ENCODE data around the gene TUBA4A.

The TUBA4A gene

DNA sequence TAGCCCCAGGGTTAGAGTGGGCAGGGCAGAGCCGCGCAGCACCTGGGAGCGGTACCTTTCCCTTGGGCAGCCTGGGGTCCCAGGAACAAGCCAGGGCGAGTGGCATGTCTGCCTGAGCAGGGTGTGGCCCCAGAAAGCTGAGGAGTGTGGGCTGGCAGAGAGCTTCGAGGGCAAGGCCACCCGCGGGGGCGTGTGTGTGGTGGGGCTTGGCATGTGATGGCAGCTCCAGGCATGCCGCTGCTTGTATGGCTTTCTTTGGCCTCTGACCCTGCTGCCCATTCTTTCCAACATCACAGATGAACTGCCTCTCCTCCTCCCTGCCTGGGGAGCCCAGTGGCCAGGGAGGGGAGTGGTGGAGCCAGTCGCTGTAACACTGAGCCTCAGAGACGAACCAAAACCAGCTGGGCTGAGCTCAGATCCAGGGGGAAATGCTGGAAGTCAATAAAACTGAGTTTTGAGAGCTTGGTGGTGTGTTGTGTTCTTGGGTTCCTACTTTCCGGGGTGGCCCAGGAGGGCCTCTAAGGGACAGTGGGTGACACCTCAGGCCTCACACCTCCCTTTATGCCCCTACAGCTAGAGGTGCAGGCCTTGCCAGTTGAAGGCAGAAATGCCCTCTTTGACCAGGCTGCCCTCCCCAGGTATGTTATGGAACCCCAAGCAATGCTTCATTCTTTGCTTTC lies 32.9 kb upstream of the TUBA4A start:
- DNase-seq (ENCODE audit: low spot score), result no peak

DNA sequence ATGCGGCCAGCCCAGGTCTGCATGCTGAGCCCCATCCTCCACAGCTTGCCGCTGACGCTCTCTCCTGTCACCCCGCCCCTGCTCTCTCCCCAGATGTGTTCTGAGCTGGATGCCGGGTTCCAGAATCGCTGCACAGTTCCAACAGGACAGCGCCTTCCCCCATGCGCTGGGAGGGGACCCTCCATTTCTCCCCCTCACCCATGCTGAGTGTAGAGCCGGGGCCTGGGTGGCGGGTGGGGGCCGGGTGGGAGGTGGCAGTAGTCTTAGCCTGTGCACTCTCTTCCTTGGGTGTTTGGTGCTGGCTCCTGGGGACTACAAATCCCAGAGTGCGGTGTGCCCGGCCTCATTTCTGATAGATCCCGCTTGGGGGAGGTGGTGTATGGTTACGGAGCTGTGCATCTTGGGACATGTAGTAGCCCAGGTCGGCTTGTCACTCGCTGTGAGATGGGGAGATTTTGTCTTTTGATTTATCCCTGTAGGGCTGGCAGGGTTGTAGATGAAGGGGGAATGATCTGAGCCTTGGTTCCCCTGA lies 32.2 kb upstream of the TUBA4A start:
- DNase-seq (ENCODE audit: low spot score), result no peak

DNA sequence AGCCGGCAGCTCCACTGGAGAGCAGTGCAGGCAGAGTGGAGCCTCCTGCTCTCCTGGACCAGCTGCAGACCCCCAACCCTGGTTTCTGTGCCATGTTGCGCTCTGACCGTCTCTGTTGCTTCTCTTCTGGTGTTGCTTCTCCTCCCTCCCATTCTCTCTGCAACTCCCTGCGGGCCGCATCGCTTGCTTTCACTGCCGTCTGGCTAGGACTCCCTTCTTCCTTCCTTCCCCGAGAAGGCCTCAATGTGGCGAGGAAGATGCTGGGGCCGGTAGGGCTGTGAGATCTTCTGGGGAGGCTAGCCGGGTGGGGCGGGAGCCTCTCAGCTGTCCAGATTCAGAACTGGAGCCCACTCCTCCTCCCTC lies 31.6 kb upstream of the TUBA4A start:
- no peak for DNase-seq (ENCODE audit: low spot score)

DNA sequence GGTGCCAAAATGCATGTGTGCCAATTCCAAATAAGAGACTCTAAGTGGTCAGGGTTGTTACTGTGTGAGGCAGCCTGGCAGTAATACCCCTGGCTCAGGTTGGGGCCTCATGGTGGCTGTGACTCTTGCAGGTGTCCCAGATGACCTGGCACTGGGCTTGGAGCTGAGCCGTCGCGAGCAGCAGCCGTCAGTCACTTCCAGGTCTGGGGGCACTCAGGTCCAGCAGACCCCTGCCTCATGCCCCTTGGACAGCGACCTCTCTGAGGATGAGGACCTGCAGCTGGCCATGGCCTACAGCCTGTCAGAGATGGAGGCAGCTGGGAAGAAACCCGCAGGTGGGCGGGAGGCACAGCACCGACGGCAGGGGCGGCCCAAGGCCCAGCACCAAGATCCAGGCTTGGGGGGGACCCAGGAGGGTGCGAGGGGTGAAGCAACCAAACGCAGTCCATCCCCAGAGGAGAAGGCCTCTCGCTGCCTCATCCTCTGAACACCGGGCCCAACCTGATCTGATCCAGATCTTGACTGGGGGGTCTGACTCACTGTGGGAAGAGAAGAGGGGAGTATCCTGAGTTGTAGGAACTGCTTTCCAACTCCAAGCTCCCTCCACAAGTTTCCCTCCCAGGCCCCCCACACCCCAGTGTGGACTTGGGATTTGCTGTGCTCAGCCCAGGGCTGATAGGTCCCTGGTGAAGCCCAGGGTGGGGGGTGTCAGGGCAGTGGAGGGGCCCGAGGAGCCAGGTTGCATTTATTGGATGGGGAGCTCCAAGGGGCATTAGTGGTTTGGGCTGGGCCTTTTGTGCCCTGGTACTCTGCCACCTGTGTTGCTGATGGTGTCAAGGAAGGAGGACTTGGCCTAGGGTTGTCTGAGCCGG lies 31.0 kb upstream of the TUBA4A start:
- DNase-seq (ENCODE audit: low spot score), result no peak

DNA sequence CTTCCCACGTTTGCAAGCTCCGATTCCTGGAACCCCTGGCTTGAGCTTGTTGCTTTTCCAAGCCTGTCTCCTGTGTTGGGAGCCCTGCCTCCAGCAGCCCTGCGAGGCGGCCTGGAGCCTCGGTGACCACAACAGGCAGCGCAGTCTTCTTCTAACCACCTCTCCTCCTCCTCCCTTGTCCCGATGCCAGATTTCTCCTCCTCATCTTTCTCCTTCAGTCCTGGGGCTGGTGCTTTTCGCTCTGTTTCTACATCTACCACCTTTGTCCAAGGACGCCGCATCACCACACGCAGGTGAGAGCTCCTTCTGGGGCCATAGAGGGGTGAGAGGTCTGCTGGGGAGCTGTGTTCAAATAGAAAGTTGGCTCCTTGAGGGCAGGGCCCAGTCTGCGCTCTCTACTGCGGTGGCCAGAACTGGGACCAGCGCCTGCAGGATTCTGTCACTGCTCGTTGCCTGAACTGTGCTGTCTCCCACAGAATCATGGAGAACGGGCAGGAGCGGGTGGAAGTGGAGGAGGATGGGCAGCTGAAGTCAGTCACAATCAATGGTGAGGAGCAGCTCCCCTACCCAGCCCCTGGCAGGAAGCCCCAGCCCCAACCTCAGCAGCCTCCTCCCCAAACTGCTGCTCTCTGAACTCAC lies 29.3 kb upstream of the TUBA4A start:
- DNase-seq (ENCODE audit: low spot score), result no peak

DNA sequence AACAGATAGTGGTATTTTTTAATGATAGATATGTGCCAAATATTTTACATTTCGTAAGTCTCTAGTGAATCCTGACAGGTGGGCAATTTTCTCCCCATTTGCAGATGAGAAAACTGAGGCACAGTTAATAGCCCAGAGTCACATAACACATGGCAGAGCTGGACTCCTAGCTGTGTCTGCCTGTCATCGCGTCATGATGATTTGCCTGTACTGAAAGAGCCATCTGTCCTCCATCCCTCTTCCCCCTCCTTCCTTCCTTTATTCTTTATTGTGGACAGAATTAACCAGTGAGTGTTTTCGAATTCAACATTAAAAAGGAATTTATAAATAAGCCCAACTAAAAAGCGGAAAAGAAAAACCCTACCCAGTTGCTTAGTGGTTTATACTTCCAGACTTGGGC lies 28.7 kb upstream of the TUBA4A start:
- DNase-seq (ENCODE audit: low spot score), result no peak

DNA sequence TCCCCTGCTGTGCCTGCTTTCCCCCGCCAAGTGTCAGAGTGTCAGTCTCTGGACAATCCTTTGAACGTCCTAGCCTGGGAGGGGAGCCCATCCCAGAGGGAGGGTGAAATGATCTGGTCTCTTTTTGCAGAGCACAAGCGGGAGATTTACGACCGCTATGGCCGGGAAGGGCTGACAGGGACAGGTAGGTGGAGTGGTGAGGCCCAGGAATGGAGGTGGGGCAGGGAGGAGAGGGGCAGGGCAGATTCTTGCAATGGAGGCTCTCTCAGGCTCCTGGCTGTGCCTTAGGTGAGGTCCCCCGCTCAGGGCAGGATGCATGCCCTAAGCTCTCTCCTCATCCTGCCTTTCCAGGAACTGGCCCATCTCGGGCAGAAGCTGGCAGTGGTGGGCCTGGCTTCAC lies 27.9 kb upstream of the TUBA4A start:
- DNase-seq (ENCODE audit: low spot score), result no peak

DNA sequence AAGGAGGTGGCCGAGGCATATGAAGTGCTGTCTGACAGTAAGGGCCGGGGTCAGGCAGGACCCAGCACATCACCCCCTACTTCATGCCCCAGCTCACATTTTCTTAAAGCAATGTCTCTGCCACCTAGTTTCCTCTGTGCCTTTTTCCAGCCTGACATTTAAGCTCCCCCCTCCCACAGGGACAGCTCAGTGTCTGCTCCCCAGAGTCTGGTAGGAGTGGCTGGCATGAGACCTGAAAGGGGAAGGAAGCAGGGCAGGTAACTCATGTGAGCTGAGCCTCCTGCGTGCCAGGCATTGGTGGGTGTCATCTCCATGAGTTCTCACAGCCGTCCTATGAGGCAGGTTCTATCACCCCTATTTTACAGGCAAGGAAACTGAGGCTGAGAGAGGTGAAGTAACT lies 26.9 kb upstream of the TUBA4A start:
- no peak for DNase-seq (ENCODE audit: low spot score)

DNA sequence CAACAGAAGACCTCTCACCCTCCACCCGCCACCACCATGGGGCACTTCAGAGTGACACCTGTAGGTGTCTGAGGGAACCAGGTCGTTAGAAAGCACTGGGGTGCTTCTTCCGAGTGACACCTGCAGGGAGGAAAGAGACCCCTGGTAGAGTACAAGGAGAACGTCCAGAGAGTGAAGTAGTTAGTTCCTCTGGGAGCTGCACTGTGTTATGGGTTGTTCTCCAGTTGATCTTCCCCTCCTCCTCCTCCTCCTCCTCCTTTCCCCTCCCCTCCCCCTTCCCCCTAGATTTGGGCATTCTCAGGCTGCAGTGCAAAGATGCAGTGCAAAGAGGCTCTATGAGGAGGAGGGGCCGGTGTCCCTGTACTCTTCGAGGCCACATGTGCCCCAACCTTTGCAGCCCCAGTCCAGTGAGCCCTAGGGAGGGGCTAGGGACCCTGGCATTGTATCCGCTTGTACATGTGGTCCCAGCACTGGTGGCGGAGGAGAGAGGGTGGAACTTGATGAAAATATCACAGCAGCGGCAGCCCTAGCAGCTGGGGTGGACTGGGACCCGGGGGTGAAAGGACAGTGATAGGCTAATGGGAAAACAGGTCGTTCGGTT lies 26.3 kb upstream of the TUBA4A start:
- no peak for DNase-seq (ENCODE audit: low spot score)

DNA sequence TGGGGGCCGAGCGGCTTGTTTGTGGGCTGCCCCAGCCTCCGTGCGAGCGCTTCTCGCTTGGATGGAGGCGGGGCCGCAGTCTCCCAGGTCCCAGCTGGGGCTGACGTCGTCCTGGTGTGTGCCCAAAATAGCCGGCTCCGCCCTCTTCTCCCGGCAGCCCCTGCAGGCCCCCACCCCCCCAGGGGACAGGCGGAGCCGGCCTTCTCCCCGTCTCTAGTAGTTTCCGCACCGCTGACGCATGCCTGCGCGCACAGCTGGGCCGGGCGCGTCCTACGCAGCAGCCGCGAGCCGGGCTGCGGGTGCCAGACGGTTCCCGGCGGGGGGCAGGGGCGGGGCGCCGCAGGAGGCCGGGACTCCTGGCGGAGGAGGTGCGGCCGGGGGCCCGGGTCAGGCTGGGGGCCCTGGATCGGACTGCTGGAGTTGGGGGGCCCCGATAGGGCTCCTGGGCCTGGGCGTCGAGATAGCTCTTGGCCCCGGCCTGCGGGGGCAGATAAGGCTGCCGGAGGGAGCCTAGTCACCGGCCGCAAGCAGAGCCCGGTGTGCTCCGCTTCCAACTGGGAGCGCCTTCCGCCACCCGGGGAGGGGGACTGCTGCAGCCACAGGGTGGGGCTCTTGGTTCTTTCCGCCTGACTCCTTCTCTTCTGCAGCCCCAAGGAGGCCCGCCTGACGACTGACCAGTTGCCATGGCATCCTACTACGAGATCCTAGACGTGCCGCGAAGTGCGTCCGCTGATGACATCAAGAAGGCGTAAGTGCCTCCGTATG lies 25.6 kb upstream of the TUBA4A start, which contains the start of gene DNAJB2:
DNAJB2 (plus strand) TSS at position 216 of the 765 bp plus-strand sequence; CDS start at position 684, 468 bp downstream.
- peak; percentile 98 for DNase-seq (ENCODE audit: low spot score)

DNA sequence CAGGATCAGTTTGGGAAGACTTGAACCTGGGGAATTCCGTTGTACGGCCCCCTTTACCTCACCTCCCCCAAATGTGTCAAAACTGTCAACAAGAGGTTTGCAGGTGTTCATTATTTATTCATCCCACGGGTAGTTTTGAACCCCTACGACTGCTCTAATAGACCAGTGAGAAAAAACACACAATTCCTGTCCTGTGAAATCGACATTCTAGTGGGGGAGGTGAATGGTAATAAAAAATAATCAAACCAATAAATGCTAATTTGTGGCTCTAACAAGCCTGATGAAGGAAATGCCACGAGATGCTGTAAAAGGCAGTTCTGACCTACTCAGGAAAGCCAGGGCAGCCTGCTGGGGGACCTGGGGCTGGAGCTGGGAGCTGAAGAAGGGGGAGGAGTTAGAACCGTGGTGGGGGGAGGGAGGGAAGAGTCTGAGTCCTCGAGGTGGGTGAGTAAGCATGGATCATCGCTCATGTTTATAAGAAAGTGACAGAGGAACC lies 25.0 kb upstream of the TUBA4A start:
- DNase-seq (ENCODE audit: low spot score), result no peak

DNA sequence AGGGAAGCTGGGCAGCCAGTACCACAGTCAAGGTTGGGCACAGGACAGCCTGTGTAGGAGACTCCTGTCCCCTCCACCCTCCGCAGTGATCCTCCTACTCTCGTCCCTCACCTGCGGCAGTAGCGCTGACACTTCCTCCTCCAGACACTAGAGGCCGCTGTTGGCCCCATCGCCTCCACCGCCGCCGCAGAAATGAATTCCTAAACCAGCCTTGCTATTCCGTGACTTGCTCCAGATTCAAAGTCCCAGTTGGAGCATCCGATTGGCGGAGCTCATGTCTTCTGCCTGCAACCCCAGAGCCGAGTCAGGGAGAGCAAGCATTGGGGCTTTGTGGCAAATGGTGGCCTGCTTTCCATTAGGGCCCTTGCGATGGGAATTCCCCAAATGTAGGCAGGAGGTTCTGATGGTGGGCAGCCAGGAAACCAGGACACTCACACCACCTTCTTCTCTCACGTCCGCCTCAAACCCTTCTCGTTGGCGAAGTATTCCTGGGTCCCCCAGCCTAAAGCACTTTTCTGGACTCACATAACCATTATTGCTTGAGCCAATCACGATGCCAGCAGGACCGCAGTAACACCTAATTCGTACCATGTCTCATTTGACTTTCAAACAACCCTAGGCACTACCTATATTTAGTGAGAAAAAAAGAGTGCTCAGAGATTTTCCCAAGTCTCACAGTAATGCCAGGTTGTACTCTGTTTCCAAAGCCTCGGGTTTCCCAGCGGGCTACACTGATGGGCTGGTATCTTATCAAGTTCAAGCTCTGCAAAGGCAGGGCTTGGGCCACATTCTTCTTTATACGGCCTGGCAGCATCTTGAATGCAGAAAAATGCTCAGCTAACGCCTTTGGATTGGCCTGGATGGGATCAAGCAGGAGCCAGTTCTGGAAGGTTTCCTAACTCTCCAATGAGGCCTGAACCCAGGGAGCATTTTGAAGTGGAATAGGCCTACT lies 24.3 kb upstream of the TUBA4A start:
- DNase-seq (ENCODE audit: low spot score), result peak; percentile 71

DNA sequence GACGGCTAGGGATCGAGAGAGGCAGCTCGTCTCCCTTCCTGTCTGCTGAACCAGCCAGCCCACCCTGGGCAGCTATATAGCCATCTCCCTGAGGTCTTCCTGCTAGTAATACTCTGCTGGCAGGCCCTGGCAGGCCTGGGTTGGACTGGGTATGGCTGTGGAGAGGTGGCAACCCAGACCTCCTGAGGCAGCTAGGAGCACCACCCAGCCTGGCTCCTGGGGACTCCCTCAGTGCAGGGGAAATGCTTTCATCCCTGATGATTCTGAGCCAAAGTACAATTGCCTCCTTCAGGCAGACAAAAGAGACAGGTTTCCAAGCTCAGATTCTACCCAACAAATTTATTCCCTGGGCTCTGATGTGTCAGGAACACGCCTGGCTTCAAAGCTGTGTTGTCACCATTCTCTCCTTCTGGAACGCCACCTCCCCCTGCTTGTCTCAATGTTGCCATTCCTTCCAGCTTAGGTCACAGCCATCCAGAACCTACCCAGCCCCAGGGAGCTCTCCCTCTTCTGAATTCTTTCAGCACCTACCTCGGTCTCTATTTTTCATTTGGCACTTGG lies 20.7 kb upstream of the TUBA4A start:
- DNase-seq (ENCODE audit: low spot score), result peak; percentile 38

DNA sequence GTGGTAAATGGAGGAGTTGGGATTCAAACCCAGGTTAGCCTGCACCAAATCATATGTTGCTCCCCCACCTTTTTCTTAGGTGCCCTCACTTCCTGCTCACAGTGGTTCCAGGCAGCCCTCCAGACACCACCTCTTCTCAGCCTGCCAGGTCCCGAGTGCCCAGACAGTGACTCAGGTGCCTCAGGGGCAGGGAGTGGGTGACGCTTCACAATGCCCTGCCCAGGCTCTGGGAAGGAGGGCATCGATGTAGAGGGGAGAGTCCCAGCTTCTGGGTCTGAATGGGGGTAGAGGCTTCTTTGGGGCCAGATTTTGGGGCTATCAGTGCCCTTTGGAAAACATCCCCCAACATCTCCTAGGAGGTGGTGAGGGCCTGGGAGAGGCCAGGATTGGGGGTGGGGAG lies 20.2 kb upstream of the TUBA4A start:
- DNase-seq (ENCODE audit: low spot score), result no peak

DNA sequence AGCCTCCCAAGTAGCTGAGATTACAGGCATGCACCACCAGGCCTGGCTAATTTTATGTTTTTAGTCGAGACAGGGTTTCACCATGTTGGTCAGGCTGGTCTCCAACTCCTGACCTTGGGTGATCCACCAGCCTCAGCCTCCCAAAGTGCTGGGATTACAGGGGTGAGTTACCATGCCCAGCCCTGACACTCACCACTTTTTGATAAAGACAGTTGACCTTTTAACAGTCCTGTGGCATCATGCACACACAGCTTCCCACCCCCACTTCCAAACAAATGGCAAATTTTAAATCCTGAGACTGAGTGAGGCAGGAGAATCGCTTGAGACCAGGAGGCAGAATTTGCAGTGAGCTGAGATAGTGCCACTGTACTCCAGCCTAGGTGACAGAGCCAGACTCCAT lies 19.3 kb upstream of the TUBA4A start:
- DNase-seq (ENCODE audit: low spot score), result no peak

DNA sequence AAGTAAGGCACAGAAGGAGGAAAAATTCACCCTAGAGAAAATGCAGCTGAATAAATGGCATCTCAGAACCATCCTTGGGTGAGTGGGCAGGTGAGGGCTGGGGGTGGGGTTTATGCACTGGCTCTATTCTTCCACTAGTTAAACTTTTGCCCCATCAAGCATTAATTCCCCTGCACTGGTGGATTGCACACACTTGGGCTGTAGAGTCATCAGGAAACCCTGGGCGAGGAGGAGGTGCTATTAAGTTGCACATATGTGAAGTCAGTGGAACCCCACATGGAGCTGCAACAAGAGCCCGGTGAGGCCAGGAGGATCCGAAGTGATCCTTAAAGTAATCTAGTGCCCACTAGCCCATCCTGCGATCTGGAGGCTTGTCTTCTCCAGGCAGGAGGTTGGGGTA lies 18.6 kb upstream of the TUBA4A start:
- DNase-seq (ENCODE audit: low spot score), result no peak

DNA sequence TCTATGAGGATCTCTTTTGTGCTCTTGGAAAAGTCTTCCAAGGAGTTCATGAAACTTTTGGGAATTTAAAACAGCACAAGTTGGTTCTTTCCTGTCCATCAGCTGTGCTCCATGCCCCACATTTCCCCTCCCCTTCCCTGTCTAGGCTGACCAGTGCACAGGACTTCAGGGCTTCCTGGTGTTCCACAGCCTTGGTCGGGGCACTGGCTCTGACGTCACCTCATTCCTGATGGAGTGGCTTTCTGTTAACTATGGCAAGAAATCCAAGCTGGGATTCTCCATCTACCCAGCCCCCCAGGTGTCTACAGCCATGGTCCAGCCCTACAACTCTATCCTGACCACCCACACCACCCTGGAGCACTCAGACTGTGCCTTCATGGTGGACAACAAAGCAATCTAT lies 17.3 kb upstream of the TUBA4A start:
- DNase-seq (ENCODE audit: low spot score), result no peak

DNA sequence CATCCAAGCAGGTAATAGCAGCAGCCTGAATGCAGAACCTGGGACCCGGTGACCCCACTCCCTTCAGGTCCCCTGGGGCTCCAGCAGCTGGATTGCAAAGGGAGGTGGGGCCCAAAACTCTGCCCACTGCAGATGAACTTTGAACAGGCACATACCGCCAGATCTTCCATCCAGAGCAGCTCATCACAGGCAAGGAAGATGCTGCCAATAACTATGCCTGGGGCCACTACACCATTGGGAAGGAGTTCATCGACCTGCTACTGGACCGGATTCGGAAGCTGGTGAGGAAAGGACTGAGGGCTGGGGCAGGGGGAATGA lies 16.3 kb upstream of the TUBA4A start:
- no peak for DNase-seq (ENCODE audit: low spot score)

DNA sequence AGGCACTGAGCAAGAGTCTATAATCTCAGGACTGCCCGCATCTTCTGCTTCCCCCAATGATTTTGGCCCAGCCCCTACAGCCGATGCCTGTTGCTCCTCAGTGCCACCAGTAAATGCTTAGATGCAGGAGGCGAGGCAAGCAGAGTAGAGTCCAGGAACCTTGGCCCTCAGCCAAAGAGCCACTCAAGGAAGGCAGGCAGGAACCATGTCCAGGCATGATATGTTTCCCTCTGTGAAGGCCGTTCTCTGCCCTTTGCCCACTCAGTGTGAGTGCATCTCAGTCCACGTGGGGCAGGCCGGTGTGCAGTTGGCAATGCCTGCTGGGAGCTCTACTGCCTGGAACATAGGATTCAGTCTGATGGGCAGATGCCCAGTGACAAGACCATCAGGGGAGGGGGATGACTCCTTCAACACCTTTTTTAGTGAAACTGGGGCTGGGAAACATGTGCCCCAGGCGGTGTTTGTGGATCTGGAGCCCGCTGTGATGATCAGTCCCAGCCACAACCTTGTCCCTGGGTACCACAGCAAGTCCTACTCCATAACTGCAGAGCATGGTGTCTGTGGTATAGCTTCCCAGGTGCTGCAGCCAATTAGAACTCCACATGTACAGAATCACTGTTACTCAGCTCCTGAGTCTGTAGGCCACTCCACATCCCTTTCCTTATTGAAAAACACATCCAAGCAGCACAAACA lies 15.8 kb upstream of the TUBA4A start:
- no peak for DNase-seq (ENCODE audit: low spot score)

DNA sequence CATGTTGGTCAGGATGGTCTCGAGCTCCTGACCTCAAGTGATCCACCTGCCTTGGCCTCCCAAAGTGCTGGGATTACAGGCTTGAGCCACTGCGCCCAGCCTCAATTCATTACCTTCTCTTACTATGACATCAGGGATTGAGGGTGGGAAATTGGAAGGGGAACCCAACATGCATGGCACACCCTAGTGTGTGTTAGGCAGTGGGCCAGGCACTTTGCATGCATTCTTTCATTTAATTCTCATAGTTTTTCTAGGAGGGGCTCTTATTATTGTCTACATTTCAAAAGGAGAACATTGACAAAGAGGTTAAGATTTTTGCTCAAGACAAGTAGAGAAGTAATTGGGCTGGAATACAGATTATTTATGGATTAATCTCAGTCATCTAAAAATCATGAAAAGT lies 14.6 kb upstream of the TUBA4A start:
- no peak for DNase-seq (ENCODE audit: low spot score)

Data from kidney capillary endothelial cell (primary cell).